HepG2 (cell line): ENCODE data around the gene SLC2A5. TPM values are rescaled to one million over a fixed set of nuclear protein-coding genes. Genes with fewer than 3 reads are reported as not detected.

ENCODE experiments used
- HMG20A ChIP-seq: IDR thresholded peaks from 2 replicates; pipeline ENCODE4 v1.6.1; 2016; ENCODE audit warnings: borderline replicate concordance
- MXI1 ChIP-seq: IDR thresholded peaks from 3 replicates; pipeline ENCODE4 v1.6.1; 2012; ENCODE audit warnings: low read depth, low read length, inconsistent platforms, borderline replicate concordance
- PAWR ChIP-seq: sonication (generic); formaldehyde crosslinking; IDR thresholded peaks from 2 replicates; pipeline ENCODE4 v1.4.0; 2020; ENCODE audit warnings: missing genetic modification reagents, mild to moderate bottlenecking, borderline replicate concordance
- TRAFD1 ChIP-seq: sonication (generic); formaldehyde crosslinking; IDR thresholded peaks from 2 replicates; pipeline ENCODE4 v1.5.1; 2020; ENCODE audit warnings: missing genetic modification reagents, mild to moderate bottlenecking, borderline replicate concordance
- ZBTB2 ChIP-seq: sonication (generic); formaldehyde crosslinking; IDR thresholded peaks from 2 replicates; pipeline ENCODE4 v1.8.0; 2022; ENCODE audit warnings: low read depth, missing genetic modification reagents
- ZNF691 ChIP-seq: sonication (generic); formaldehyde crosslinking; IDR thresholded peaks from 2 replicates; pipeline ENCODE4 v1.4.0; 2020; ENCODE audit warnings: missing genetic modification reagents, low read depth, mild to moderate bottlenecking, borderline replicate concordance
- ZNF883 ChIP-seq: sonication (generic); formaldehyde crosslinking; IDR thresholded peaks from 2 replicates; pipeline ENCODE4 v1.5.1; 2020; ENCODE audit warnings: mild to moderate bottlenecking, missing genetic modification reagents; ENCODE audit errors: not compliant biosample characterization
- polyA plus RNA-seq, 8 experiments: library from polyadenylated mRNA; depleted of rRNA in 3 of 8; stranded (reverse) in 7 of 8; unstranded in 1 of 8; fragments of >200 nt; fragmentation: Illumina TruSeq in 4 of 8; extraction: Trizol in 4 of 8; gene quantifications; 2 replicates each; pipeline versions ENCODE4 v1.2.1 to v1.2.3, GENCODE V29; 2011 to 2016; ENCODE audit warnings: low read depth in 4 of 8, missing spikeins in 1 of 8, mixed read lengths in 1 of 8; ENCODE audit not compliant: insufficient read depth in 1 of 8
- total RNA-seq, 5 experiments: library from RNA; depleted of rRNA; stranded (reverse); fragments of >200 nt; fragmentation: Illumina TruSeq; extraction: Trizol; gene quantifications; 2 replicates each; pipeline ENCODE4 v1.2.3, GENCODE V29; 2016; ENCODE audit warnings: low read depth in 1 of 5
- TF ChIP-seq, protein P1 (sequence below): sonication (generic); formaldehyde crosslinking; IDR thresholded peaks from 2 replicates; pipeline ENCODE4 v1.5.0; 2020; ENCODE audit warnings: mild to moderate bottlenecking, missing genetic modification reagents, borderline replicate concordance
- TF ChIP-seq, protein P2 (sequence below): sonication (generic); formaldehyde crosslinking; IDR thresholded peaks from 2 replicates; pipeline ENCODE4 v1.4.0; 2020; ENCODE audit warnings: missing genetic modification reagents
- TF ChIP-seq, protein P3 (sequence below): IDR thresholded peaks from 2 replicates; pipeline ENCODE4 v1.6.1; 2016; ENCODE audit warnings: missing biosample characterization, missing genetic modification reagents, low read depth

SLC2A5 gene
- total and polyA plus RNA-seq, 2 of the 13 experiments (the other 11 are each of a cell fraction or from before 2014, with no cell fraction given), result 0.04 to 0.54 TPM

DNA sequence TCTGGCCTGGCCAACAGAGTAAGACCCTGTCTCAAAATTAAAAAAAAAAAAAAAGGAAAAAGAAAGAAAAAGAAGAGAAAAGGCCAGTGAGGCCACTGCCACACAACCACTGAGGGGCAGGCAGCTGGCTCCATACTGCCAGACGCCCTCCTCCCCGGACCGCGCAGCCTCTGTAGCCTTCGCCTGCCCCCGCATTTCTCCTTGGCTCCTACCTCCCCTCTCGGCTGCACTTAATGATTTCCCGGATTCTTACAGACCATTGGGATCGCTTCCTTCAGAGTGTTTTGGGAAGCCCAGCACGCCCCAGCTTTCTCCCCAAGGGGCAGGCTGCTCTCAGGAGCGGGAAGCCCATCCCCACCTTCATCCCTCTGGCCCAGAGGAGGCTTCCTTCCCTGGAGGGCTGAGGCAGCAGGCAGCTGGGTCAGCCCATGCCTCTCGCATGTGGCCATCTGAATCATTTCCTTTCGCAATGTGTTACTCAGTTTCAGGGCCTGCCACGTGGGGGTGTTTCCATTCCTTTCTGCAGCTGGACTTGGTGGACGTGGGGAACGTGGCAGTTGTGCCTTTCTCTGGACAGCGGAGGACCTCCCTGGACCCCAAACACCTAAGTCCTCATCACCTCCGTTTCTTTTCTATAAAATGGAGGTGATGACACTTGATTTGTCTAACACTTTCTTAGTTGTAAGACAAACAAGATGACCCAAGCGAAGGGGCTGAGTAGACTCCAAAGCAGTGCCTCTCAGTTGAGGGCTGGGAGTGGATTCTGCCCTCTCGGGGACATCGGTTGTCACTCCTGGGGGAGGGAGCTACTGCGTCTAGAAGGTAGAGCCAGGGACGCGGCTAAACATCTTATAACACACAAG, 2.3 kb downstream of the SLC2A5 start (continued):
- TF ChIP-seq, protein P1, sequence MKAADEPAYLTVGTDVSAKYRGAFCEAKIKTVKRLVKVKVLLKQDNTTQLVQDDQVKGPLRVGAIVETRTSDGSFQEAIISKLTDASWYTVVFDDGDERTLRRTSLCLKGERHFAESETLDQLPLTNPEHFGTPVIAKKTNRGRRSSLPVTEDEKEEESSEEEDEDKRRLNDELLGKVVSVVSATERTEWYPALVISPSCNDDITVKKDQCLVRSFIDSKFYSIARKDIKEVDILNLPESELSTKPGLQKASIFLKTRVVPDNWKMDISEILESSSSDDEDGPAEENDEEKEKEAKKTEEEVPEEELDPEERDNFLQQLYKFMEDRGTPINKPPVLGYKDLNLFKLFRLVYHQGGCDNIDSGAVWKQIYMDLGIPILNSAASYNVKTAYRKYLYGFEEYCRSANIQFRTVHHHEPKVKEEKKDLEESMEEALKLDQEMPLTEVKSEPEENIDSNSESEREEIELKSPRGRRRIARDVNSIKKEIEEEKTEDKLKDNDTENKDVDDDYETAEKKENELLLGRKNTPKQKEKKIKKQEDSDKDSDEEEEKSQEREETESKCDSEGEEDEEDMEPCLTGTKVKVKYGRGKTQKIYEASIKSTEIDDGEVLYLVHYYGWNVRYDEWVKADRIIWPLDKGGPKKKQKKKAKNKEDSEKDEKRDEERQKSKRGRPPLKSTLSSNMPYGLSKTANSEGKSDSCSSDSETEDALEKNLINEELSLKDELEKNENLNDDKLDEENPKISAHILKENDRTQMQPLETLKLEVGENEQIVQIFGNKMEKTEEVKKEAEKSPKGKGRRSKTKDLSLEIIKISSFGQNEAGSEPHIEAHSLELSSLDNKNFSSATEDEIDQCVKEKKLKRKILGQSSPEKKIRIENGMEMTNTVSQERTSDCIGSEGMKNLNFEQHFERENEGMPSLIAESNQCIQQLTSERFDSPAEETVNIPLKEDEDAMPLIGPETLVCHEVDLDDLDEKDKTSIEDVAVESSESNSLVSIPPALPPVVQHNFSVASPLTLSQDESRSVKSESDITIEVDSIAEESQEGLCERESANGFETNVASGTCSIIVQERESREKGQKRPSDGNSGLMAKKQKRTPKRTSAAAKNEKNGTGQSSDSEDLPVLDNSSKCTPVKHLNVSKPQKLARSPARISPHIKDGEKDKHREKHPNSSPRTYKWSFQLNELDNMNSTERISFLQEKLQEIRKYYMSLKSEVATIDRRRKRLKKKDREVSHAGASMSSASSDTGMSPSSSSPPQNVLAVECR (CRISPR knock-in tag), result no peak
- TF ChIP-seq MXI1 (peak; percentile 57; the same call in 1 of the 3 replicates), PAWR (CRISPR knock-in tag) (no peak), ZNF691 (peak; percentile 16; the same call in 1 of the 2 replicates), ZNF883 (CRISPR knock-in tag) (no peak), TRAFD1 (CRISPR knock-in tag) (no peak), ZBTB2 (CRISPR knock-in tag) (no peak), HMG20A (CRISPR knock-in tag) (peak; percentile 60; the same call in 1 of the 2 replicates)
- TF ChIP-seq, protein P2, sequence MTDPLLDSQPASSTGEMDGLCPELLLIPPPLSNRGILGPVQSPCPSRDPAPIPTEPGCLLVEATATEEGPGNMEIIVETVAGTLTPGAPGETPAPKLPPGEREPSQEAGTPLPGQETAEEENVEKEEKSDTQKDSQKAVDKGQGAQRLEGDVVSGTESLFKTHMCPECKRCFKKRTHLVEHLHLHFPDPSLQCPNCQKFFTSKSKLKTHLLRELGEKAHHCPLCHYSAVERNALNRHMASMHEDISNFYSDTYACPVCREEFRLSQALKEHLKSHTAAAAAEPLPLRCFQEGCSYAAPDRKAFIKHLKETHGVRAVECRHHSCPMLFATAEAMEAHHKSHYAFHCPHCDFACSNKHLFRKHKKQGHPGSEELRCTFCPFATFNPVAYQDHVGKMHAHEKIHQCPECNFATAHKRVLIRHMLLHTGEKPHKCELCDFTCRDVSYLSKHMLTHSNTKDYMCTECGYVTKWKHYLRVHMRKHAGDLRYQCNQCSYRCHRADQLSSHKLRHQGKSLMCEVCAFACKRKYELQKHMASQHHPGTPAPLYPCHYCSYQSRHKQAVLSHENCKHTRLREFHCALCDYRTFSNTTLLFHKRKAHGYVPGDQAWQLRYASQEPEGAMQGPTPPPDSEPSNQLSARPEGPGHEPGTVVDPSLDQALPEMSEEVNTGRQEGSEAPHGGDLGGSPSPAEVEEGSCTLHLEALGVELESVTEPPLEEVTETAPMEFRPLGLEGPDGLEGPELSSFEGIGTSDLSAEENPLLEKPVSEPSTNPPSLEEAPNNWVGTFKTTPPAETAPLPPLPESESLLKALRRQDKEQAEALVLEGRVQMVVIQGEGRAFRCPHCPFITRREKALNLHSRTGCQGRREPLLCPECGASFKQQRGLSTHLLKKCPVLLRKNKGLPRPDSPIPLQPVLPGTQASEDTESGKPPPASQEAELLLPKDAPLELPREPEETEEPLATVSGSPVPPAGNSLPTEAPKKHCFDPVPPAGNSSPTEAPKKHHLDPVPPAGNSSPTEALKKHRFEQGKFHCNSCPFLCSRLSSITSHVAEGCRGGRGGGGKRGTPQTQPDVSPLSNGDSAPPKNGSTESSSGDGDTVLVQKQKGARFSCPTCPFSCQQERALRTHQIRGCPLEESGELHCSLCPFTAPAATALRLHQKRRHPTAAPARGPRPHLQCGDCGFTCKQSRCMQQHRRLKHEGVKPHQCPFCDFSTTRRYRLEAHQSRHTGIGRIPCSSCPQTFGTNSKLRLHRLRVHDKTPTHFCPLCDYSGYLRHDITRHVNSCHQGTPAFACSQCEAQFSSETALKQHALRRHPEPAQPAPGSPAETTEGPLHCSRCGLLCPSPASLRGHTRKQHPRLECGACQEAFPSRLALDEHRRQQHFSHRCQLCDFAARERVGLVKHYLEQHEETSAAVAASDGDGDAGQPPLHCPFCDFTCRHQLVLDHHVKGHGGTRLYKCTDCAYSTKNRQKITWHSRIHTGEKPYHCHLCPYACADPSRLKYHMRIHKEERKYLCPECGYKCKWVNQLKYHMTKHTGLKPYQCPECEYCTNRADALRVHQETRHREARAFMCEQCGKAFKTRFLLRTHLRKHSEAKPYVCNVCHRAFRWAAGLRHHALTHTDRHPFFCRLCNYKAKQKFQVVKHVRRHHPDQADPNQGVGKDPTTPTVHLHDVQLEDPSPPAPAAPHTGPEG, result no peak
- TF ChIP-seq, protein P3, sequence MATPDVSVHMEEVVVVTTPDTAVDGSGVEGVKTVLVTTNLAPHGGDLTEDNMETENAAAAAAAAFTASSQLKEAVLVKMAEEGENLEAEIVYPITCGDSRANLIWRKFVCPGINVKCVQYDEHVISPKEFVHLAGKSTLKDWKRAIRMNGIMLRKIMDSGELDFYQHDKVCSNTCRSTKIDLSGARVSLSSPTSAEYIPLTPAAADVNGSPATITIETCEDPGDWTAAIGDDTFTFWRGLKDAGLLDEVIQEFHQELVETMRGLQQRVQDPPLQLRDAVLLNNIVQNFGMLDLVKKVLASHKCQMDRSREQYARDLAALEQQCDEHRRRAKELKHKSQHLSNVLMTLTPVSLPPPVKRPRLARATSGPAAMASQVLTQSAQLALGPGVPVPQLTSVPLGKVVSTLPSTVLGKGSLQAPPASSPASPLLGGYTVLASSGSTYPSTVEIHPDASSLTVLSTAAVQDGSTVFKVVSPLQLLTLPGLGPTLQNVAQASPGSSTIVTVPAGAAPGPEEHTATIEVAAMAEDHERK (CRISPR knock-in tag), result no peak
